A673 (cell line): ENCODE measurements around the gene DCP2. TPM values are rescaled to one million over a fixed set of nuclear protein-coding genes. Genes with fewer than 3 reads are reported as not detected.

Experiments
- BruUV-seq: library from RNA; stranded (reverse); fragments of 400-500 nt; replicated peaks from 2 replicates; lab custom pipeline; 2021; lab: Mats Ljungman, UMichigan
- CTCF ChIA-PET: fragments of 300-600 bp; sonication (Branson Sonifier 250); formaldehyde crosslinking; loops from one replicate; lab custom pipeline; 2022; ENCODE audit warnings: antibody characterized with exemption; lab: Charles Lee
- POLR2A ChIA-PET: fragments of 300-600 bp; sonication (Branson Sonifier 250); formaldehyde crosslinking; loops from one replicate; lab custom pipeline; 2022; ENCODE audit warnings: antibody characterized with exemption; ENCODE audit not compliant: low non-redundant PET; lab: Charles Lee
- DNase-seq: peaks from one replicate; pipeline ENCODE4 v3.0.0-alpha.2; 2015; ENCODE audit warnings: low spot score
- H3K27ac ChIP-seq: fragments of 200-600 bp; sonication (generic); 2 replicates; pipeline ENCODE4 v1.5.1; 2016; ENCODE audit warnings: mixed run types, low read depth, mild to moderate bottlenecking, mixed read lengths, antibody characterized with exemption, low read length; ENCODE audit not compliant: poor library complexity, severe bottlenecking
- H3K27me3 ChIP-seq: fragments of 200-600 bp; sonication (generic); replicated peaks from 2 replicates; pipeline ENCODE4 v1.6.1; 2017; ENCODE audit warnings: mixed run types, low read depth, mild to moderate bottlenecking, mixed read lengths, antibody characterized with exemption, low read length; ENCODE audit not compliant: insufficient read depth, poor library complexity
- H3K36me3 ChIP-seq: fragments of 200-600 bp; sonication (generic); 2 replicates; pipeline ENCODE4 v1.6.1; 2016; ENCODE audit warnings: mixed run types, mild to moderate bottlenecking, mixed read lengths, antibody characterized with exemption, low read length; ENCODE audit not compliant: insufficient read depth, poor library complexity, severe bottlenecking
- H3K4me1 ChIP-seq: fragments of 200-600 bp; sonication (generic); 2 replicates; pipeline ENCODE4 v1.6.1; 2017; ENCODE audit warnings: mixed run types, mild to moderate bottlenecking, mixed read lengths, antibody characterized with exemption, low read length; ENCODE audit not compliant: insufficient read depth, poor library complexity, severe bottlenecking
- H3K4me3 ChIP-seq: fragments of 200-600 bp; sonication (generic); 2 replicates; pipeline ENCODE4 v1.5.1; 2016; ENCODE audit warnings: low read depth, mixed run types, mild to moderate bottlenecking, mixed read lengths, low read length; ENCODE audit not compliant: poor library complexity, severe bottlenecking
- H3K9me3 ChIP-seq: fragments of 200-600 bp; sonication (generic); 2 replicates; pipeline ENCODE4 v1.6.1; 2016; ENCODE audit warnings: mixed run types, low read depth, mild to moderate bottlenecking, mixed read lengths, antibody characterized with exemption, low read length; ENCODE audit not compliant: poor library complexity, severe bottlenecking
- EZH2 ChIP-seq: fragments of 200-600 bp; sonication (generic); IDR thresholded peaks from 2 replicates; pipeline ENCODE4 v1.6.1; 2017; ENCODE audit warnings: borderline replicate concordance, low read depth, mild to moderate bottlenecking, mixed read lengths, antibody characterized with exemption, low read length; ENCODE audit not compliant: poor library complexity, severe bottlenecking
- intact Hi-C: fragments of 100-400 bp; cut with micrococcal nuclease; formaldehyde crosslinking; loops from one replicate; pipeline ENCODE4 v1.10.0; 2022; ENCODE audit not compliant: unreplicated experiment
- total RNA-seq: library from RNA; stranded (reverse); gene quantifications from 2 replicates; pipeline ENCODE4 v1.2.3, GENCODE V29; 2021
- TF ChIP-seq, protein P1 (sequence below): fragments of 300-800, 200-600 bp; sonication (generic); conservative IDR thresholded peaks from 2 replicates; pipeline ENCODE4 v1.5.1; 2017; ENCODE audit warnings: low read depth, mild to moderate bottlenecking, antibody characterized with exemption, low read length, moderate library complexity, mixed read lengths

Gene DCP2
- total RNA-seq, 1 experiment from 2014 or later: 73.5 TPM

DNA sequence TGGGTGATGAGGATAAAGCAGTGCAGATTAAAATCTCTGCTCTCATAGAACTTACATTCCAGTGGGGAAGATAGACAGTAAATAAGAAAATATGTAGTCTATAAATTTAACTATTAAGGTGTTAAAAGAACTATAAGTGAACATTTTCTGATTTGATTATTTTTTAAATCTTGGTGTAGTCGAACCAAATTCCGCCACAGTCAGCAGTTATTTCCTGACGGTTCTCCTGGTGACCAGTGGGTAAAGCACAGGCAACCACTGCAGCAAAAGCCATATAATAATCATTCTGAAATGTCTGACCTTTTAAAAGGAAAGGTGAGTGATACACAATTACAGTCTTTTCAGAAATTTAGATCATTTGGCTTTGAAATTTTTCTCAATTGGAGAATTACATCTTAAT is 27.2 kb downstream of the DCP2 start:
- peaks cover 58% of the 10 kb centered on the region for H3K36me3 ChIP-seq
- no TSS peak for BruUV-seq

DNA sequence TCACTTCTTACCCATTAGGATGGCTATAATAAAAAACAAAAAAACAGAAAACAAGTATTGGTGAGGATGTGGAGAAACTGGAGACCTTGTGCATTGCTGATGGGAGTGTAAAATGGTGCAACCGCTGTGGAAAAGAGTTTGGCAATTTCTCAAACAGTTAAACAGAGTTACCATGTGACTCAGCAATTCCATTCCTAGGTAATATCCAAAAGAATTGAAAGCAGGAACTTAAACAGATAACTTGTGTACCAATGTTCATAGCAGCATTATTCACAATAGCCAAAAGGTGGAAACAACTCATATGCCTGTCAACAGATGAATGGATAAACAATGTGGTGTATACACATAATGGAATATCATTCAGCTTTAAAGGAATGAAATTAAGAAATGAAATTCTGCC is 28.9 kb downstream of the DCP2 start:
- no peak overlapping the region for H3K27ac ChIP-seq
- no TSS peak for BruUV-seq
- no peaks in the 10 kb centered on the region for H3K4me1 ChIP-seq
- POLR2A ChIA-PET: no interaction called here
- H3K9me3 ChIP-seq: no peaks in the 10 kb centered on the region
- DNase-seq: no peak
- intact Hi-C loops: no loop called here
- peaks cover 60% of the 10 kb centered on the region for H3K36me3 ChIP-seq
- CTCF ChIA-PET: no interaction called here
- TF ChIP-seq, protein P1, sequence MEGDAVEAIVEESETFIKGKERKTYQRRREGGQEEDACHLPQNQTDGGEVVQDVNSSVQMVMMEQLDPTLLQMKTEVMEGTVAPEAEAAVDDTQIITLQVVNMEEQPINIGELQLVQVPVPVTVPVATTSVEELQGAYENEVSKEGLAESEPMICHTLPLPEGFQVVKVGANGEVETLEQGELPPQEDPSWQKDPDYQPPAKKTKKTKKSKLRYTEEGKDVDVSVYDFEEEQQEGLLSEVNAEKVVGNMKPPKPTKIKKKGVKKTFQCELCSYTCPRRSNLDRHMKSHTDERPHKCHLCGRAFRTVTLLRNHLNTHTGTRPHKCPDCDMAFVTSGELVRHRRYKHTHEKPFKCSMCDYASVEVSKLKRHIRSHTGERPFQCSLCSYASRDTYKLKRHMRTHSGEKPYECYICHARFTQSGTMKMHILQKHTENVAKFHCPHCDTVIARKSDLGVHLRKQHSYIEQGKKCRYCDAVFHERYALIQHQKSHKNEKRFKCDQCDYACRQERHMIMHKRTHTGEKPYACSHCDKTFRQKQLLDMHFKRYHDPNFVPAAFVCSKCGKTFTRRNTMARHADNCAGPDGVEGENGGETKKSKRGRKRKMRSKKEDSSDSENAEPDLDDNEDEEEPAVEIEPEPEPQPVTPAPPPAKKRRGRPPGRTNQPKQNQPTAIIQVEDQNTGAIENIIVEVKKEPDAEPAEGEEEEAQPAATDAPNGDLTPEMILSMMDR: no peak
- TF ChIP-seq EZH2: no peak
- H3K4me3 ChIP-seq: no peak overlapping the region
- H3K27me3 ChIP-seq: no peaks in the 10 kb centered on the region

More for the DNA sequence above, 27.2 kb downstream of the DCP2 start:
- Histone ChIP-seq H3K4me1 (no peaks in the 10 kb centered on the region), H3K27me3 (no peaks in the 10 kb centered on the region), H3K4me3 (no peak overlapping the region), H3K27ac (no peak overlapping the region), H3K9me3 (no peaks in the 10 kb centered on the region)
- no peak for DNase-seq
- no peak for TF ChIP-seq EZH2
- TF ChIP-seq, protein P1: no peak
- ChIA-PET CTCF (no interaction called here), POLR2A (no interaction called here)
- intact Hi-C loops: no loop called here

DNA sequence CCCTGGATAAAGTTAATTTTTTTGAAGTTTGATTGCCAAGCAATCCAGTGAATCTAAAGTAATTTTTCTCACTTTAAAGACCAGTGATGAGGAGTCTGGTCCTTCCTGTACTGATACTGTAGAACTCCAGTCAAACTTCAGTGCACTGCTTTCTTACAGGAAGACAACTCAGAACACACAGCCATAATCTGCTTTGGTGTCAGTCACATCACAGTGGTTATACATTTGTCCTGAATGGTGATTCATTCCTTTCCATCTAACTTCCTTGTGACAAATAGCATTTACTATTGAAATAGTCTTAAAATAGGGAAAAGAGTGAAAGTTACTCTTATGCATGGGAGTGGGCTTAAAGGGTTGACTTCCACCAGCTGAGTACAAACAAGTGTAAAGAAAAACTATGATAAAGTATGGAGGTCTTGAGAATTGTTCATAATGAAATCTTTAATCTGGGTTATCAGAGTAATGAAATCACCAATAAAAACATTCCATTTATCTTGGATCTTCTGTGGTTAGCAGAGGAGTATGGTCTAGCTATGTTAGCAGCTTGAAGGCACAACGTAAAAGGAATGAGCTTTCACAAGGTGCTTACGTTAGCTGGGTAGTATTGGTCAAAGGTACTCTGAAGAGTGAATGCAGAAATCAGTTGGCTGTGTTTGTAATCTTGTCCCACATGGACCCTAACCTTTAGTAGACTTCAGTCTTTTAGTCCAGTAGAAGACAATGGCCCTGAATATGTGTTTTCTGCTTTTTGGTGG is 41.5 kb downstream of the DCP2 start:
- no peak overlapping the region for H3K27ac ChIP-seq
- intact Hi-C loops: no loop called here
- DNase-seq: no peak
- no peak overlapping the region for H3K4me3 ChIP-seq
- ChIA-PET CTCF (no interaction called here), POLR2A (no interaction called here)
- no peaks in the 10 kb centered on the region for H3K4me1 ChIP-seq
- no peaks in the 10 kb centered on the region for H3K9me3 ChIP-seq
- BruUV-seq: no TSS peak
- TF ChIP-seq EZH2: no peak
- TF ChIP-seq, protein P1: no peak
- peaks cover 22% of the 10 kb centered on the region for H3K36me3 ChIP-seq
- no peaks in the 10 kb centered on the region for H3K27me3 ChIP-seq
